RWPE2 (cell line): Measurements from ENCODE around the gene LGALS9.
"Not testable (repeated sequence)": the region's sequence is repeated elsewhere in the genome, so short reads cannot be mapped to it uniquely, and the experiment has no call there.

Source experiments
- ATAC-seq: fragments of 200-7000 bp; cut with Tn5 transposase; 3 replicates; pipeline ENCODE4 v1.9.1; 2021; ENCODE audit warnings: low read depth
- DNase-seq: peaks from one replicate; pipeline ENCODE4 v3.0.0-alpha.2; 2020; ENCODE audit warnings: low spot score
- H3K27ac ChIP-seq: fragments of 450-650 bp; 2 replicates; pipeline ENCODE4 v1.5.1; 2017; ENCODE audit warnings: mild to moderate bottlenecking; ENCODE audit not compliant: poor library complexity, severe bottlenecking
- H3K27me3 ChIP-seq: fragments of 250-450 bp; sonication (Bioruptor Pico); 2 replicates; pipeline ENCODE4 v1.5.1; 2021; ENCODE audit warnings: mild to moderate bottlenecking, moderate library complexity; ENCODE audit not compliant: insufficient read depth, poor library complexity, severe bottlenecking
- H3K36me3 ChIP-seq: fragments of 250-450 bp; sonication (Bioruptor Pico); 2 replicates; pipeline ENCODE4 v1.5.1; 2020; ENCODE audit warnings: low read depth, mild to moderate bottlenecking, moderate library complexity
- H3K4me1 ChIP-seq: fragments of 250-450 bp; sonication (Bioruptor Pico); 2 replicates; pipeline ENCODE4 v1.5.1; 2021; ENCODE audit warnings: mild to moderate bottlenecking, moderate library complexity; ENCODE audit not compliant: insufficient read depth, poor library complexity, severe bottlenecking
- H3K4me3 ChIP-seq: fragments of 250-450 bp; sonication (Bioruptor Pico); 2 replicates; pipeline ENCODE4 v1.5.1; 2021; ENCODE audit warnings: mild to moderate bottlenecking, moderate library complexity; ENCODE audit not compliant: severe bottlenecking
- H3K9me3 ChIP-seq: fragments of 250-450 bp; sonication (Bioruptor Pico); 2 replicates; pipeline ENCODE4 v1.5.1; 2021; ENCODE audit warnings: mild to moderate bottlenecking, moderate library complexity; ENCODE audit not compliant: severe bottlenecking
- TF ChIP-seq, protein P1 (sequence below): fragments of 450-650 bp; IDR thresholded peaks from one replicate; pipeline ENCODE4 v1.5.1; 2017; ENCODE audit warnings: mild to moderate bottlenecking, moderate library complexity; ENCODE audit not compliant: poor library complexity, severe bottlenecking

The LGALS9 gene

DNA sequence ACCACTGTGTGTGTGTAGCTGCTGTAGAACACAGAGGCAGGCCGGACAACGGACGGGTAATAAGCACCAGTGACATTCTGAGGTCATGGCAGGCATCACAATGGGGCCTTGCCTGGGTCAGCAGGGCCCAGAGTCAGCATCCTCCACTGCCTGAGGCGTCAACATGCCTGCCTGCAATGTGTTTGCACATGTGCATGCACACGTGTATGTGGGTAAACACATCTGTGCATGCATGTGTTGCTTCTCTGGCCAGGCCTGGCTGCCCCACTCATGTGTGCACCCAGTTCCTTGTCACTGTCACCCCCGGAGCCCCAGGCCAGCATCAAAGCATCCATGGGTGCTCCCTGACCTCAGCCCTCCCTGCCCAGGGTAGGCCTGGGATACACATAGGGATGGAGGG, 43.3 kb downstream of the LGALS9 start:
- DNase-seq, result no peak

DNA sequence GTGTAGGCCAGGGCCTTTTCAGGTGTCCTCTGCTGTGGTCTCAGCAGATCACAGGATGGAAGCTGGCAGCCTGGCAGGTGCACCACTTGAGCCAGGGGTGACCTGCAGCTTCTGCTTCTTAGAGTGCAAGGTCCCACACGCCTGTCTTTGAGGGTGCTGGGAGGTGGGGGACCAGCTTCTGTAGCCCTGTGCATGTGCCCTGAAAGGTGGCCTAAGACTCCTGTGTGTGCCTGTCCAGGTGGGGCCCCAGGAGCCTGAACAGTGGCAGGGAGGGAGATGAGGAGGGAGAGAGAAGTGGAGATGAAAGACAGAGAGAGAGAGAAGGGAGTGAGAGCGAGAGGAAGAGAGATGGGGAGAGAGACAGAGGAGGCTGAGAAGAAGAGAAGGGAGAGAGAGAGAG, 46.2 kb downstream of the LGALS9 start:
- H3K9me3 ChIP-seq, result no peaks in the 10 kb centered on the region
- no peak for ATAC-seq
- H3K27me3 ChIP-seq, result peaks cover 3% of the 10 kb centered on the region
- no peak overlapping the region for H3K4me3 ChIP-seq
- DNase-seq, result no peak
- no peak overlapping the region for H3K27ac ChIP-seq
- TF ChIP-seq, protein P1, sequence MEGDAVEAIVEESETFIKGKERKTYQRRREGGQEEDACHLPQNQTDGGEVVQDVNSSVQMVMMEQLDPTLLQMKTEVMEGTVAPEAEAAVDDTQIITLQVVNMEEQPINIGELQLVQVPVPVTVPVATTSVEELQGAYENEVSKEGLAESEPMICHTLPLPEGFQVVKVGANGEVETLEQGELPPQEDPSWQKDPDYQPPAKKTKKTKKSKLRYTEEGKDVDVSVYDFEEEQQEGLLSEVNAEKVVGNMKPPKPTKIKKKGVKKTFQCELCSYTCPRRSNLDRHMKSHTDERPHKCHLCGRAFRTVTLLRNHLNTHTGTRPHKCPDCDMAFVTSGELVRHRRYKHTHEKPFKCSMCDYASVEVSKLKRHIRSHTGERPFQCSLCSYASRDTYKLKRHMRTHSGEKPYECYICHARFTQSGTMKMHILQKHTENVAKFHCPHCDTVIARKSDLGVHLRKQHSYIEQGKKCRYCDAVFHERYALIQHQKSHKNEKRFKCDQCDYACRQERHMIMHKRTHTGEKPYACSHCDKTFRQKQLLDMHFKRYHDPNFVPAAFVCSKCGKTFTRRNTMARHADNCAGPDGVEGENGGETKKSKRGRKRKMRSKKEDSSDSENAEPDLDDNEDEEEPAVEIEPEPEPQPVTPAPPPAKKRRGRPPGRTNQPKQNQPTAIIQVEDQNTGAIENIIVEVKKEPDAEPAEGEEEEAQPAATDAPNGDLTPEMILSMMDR, result no peak
- H3K36me3 ChIP-seq, result no peaks in the 10 kb centered on the region
- H3K4me1 ChIP-seq, result no peaks in the 10 kb centered on the region

More for the DNA sequence above, 43.3 kb downstream of the LGALS9 start:
- no peak overlapping the region for H3K27ac ChIP-seq
- H3K4me1 ChIP-seq, result no peaks in the 10 kb centered on the region
- TF ChIP-seq, protein P1, result no peak
- no peaks in the 10 kb centered on the region for H3K9me3 ChIP-seq
- ATAC-seq, result no peak
- no peaks in the 10 kb centered on the region for H3K36me3 ChIP-seq
- no peak overlapping the region for H3K4me3 ChIP-seq
- no peaks in the 10 kb centered on the region for H3K27me3 ChIP-seq

DNA sequence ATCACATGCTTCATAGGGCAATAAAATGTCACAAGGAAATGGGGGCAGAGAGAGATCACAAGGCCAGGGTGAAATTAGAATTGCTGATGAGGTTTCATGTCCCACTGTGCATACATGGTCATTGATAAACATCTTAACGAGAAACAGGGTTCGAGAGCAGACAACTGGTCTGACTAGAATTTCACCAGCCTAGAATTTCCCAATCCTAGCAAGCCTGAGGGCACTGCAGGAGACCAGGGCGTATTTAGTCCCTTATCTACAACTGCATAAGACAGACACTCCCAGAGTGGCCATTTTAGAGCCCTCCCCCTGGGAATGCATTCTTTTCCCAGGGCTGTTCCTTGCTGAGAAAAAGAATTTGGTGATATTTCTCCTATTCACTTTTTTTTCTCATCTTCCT, 55.3 kb downstream of the LGALS9 start:
- H3K4me1 ChIP-seq, H3K27ac ChIP-seq, H3K4me3 ChIP-seq, H3K27me3 ChIP-seq, ATAC-seq, DNase-seq, H3K9me3 ChIP-seq, H3K36me3 ChIP-seq: not testable (repeated sequence)

DNA sequence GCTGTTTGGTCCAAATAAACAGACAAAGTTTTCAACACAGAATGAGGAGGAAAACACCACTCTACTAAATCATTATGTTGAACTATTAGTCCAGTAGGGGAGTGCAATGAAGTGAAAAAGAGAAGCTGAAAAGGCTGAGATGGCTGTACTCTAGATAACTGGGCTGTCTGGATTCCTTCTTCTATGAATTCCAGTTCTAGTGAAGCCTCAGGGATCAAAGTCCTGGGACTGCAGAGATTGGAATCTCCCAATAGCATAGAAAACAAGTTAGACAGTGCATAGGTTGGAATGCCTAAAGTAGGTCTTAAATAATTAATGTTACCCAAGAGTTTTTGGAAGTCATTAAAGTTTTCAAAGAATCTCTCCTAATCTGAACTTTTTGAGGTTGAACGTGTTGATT, 59.9 kb downstream of the LGALS9 start:
- H3K27me3 ChIP-seq, result no peaks in the 10 kb centered on the region
- no peak overlapping the region for H3K4me3 ChIP-seq
- H3K4me1 ChIP-seq, result no peaks in the 10 kb centered on the region
- no peak for ATAC-seq
- TF ChIP-seq, protein P1, result no peak
- H3K36me3 ChIP-seq, result no peaks in the 10 kb centered on the region
- no peak for DNase-seq
- no peak overlapping the region for H3K27ac ChIP-seq
- H3K9me3 ChIP-seq, result peaks cover 7% of the 10 kb centered on the region

DNA sequence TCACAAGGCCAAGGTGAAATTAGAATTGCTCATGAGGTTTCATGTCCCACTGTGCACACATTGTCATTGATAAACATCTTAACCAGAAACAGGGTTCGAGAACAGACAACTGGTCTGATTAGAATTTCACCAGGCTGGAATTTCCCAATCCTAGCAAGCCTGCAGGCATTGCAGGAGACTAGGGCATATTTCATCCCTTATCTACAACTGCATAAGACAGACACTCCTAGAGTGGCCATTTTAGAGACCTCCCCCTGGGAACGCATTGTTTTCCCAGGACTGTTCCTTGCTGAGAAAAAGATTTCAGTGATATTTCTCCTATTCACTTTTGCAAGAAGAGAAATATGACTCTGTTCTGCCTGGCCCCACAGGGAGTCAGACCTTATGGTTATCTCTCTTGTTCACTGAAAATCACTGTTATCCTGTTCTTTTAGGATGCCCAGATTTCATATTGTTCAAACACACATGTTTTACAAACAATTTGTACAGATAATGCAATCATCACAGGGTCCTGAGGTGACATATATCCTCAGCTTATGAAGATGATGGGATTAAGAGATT, 64.3 kb downstream of the LGALS9 start:
- not testable (repeated sequence) for H3K9me3 ChIP-seq, H3K4me3 ChIP-seq, H3K27me3 ChIP-seq, DNase-seq, H3K4me1 ChIP-seq, H3K27ac ChIP-seq, H3K36me3 ChIP-seq, ATAC-seq
